SU-DHL-6 (cell line): ENCODE data around the gene ADAM12.

Experiments used
- H2AFZ ChIP-seq: fragments of 200-600 bp; sonication (generic); 2 replicates; pipeline ENCODE4 v1.6.1; 2014; ENCODE audit warnings: low read depth, mild to moderate bottlenecking, moderate library complexity, mixed read lengths, antibody characterized with exemption, low read length; ENCODE audit not compliant: severe bottlenecking
- H3F3A ChIP-seq: fragments of 200-600 bp; shearing (Covaris generic); 2 replicates; pipeline ENCODE4 v1.6.0; 2016; ENCODE audit warnings: antibody characterized with exemption, mild to moderate bottlenecking; ENCODE audit not compliant: insufficient read depth
- H3K27ac ChIP-seq: fragments of 200-600 bp; sonication (generic); 2 replicates; pipeline ENCODE4 v1.5.1; 2016; ENCODE audit warnings: low read depth, mild to moderate bottlenecking, low read length, moderate library complexity, mixed read lengths
- H3K27me3 ChIP-seq: fragments of 200-600 bp; sonication (generic), shearing (Covaris generic); 2 replicates; pipeline ENCODE4 v1.6.0; 2014; ENCODE audit warnings: mild to moderate bottlenecking, low read length
- H3K36me3 ChIP-seq: fragments of 200-600 bp; sonication (generic); 2 replicates; pipeline ENCODE4 v1.6.1; 2014; ENCODE audit warnings: mild to moderate bottlenecking, low read length, mixed read lengths
- H3K4me2 ChIP-seq: fragments of 300-600, 200-600 bp; shearing (Covaris generic), sonication (generic); 2 replicates; pipeline ENCODE4 v1.6.0; 2014; ENCODE audit warnings: low read length, low read depth, mild to moderate bottlenecking; ENCODE audit not compliant: poor library complexity, severe bottlenecking
- H3K4me3 ChIP-seq: fragments of 200-600 bp; sonication (generic); 2 replicates; pipeline ENCODE4 v1.5.1; 2014; ENCODE audit warnings: antibody characterized with exemption, low read length, mild to moderate bottlenecking, mixed read lengths; ENCODE audit not compliant: insufficient read depth, poor library complexity, severe bottlenecking
- H3K79me2 ChIP-seq: fragments of 200-600 bp; sonication (generic); 2 replicates; pipeline ENCODE4 v1.6.1; 2014; ENCODE audit warnings: mild to moderate bottlenecking, low read length, moderate library complexity; ENCODE audit not compliant: insufficient read depth
- H3K9ac ChIP-seq: fragments of 200-600 bp; sonication (generic); 2 replicates; pipeline ENCODE4 v1.7.0; 2014; ENCODE audit warnings: mild to moderate bottlenecking, low read length
- H3K9me2 ChIP-seq: fragments of 200-600 bp; sonication (generic); replicated peaks from 2 replicates; pipeline ENCODE4 v1.6.1; 2014; ENCODE audit warnings: low read length; ENCODE audit not compliant: insufficient read depth
- H3K9me3 ChIP-seq: fragments of 200-600 bp; sonication (generic); 2 replicates; pipeline ENCODE4 v1.6.1; 2014; ENCODE audit warnings: low read length, mixed read lengths; ENCODE audit not compliant: insufficient read depth
- H4K20me1 ChIP-seq: fragments of 200-600 bp; sonication (generic); 2 replicates; pipeline ENCODE4 v1.6.1; 2014; ENCODE audit warnings: low read depth, mild to moderate bottlenecking, antibody characterized with exemption, low read length, moderate library complexity, mixed read lengths
- CTCF ChIP-seq: fragments of 200-600 bp; sonication (generic); IDR thresholded peaks from one replicate; pipeline ENCODE4 v1.5.1; 2017; ENCODE audit warnings: antibody characterized with exemption, mild to moderate bottlenecking, low read length, moderate library complexity; ENCODE audit not compliant: insufficient read depth, poor library complexity, severe bottlenecking
- EZH2phosphoT487 ChIP-seq: fragments of 200-600 bp; sonication (generic), shearing (Covaris generic); conservative IDR thresholded peaks from 2 replicates; pipeline ENCODE4 v1.6.1; 2018; ENCODE audit warnings: mild to moderate bottlenecking, antibody characterized with exemption, low read length, moderate library complexity, mixed read lengths

Gene ADAM12

GRCh38 chr10:126214679-126215078 is 173.6 kb downstream of the ADAM12 start:
- Histone ChIP-seq H3F3A (no peaks in the 10 kb centered on the region), H3K9ac (no peak overlapping the region), H3K4me2 (no peak overlapping the region), H4K20me1 (no peaks in the 10 kb centered on the region), H3K79me2 (no peaks in the 10 kb centered on the region), H3K9me2 (no peaks in the 10 kb centered on the region), H3K36me3 (no peaks in the 10 kb centered on the region), H3K9me3 (no peaks in the 10 kb centered on the region), H3K27ac (no peak overlapping the region), H3K4me3 (no peak overlapping the region), H2AFZ (no peak overlapping the region), H3K27me3 (no peaks in the 10 kb centered on the region)
- TF ChIP-seq CTCF (no peak), EZH2phosphoT487 (no peak)

GRCh38 chr10:126214021-126214420 is 174.3 kb downstream of the ADAM12 start:
- TF ChIP-seq CTCF = no peak
- no peak for TF ChIP-seq EZH2phosphoT487
- Histone ChIP-seq H3K4me2 (no peak overlapping the region), H4K20me1 (no peaks in the 10 kb centered on the region), H3K27me3 (no peaks in the 10 kb centered on the region), H3K79me2 (no peaks in the 10 kb centered on the region), H3K27ac (no peak overlapping the region), H3K9me2 (no peaks in the 10 kb centered on the region), H2AFZ (no peak overlapping the region), H3K9ac (no peak overlapping the region), H3K9me3 (no peaks in the 10 kb centered on the region), H3F3A (no peaks in the 10 kb centered on the region), H3K4me3 (no peak overlapping the region), H3K36me3 (no peaks in the 10 kb centered on the region)

- Histone ChIP-seq H3K27ac (no peak overlapping the region), H3K4me2 (no peak overlapping the region), H4K20me1 (no peaks in the 10 kb centered on the region), H3K9me3 (no peaks in the 10 kb centered on the region), H3K27me3 (no peaks in the 10 kb centered on the region), H3K9ac (no peak overlapping the region), H3K4me3 (no peak overlapping the region), H3K36me3 (no peaks in the 10 kb centered on the region), H3F3A (no peaks in the 10 kb centered on the region), H3K79me2 (no peaks in the 10 kb centered on the region), H3K9me2 (no peaks in the 10 kb centered on the region), H2AFZ (no peak overlapping the region)
- TF ChIP-seq EZH2phosphoT487 (no peak), CTCF (no peak)
Observed at GRCh38 chr10:126212738-126213137, 175.5 kb downstream of the ADAM12 start.
